AG10803 (cell line): ENCODE data around the gene B3GNT9.
A peak's percentile ranks its signal among the peaks of the same experiment; 100 is the strongest.

Experiments used
- DNase-seq: peaks from one replicate; pipeline ENCODE4 v3.0.0; 2010; ENCODE audit warnings: low read depth
- H3K4me3 ChIP-seq: 2 replicates; pipeline ENCODE4 v1.5.1; 2011; ENCODE audit warnings: mild to moderate bottlenecking, low read length, control low read depth
- CTCF ChIP-seq: conservative IDR thresholded peaks from 2 replicates; pipeline ENCODE4 v1.5.1; 2011; ENCODE audit warnings: mild to moderate bottlenecking, low read length, control low read depth, inconsistent platforms

B3GNT9 gene

GRCh38 chr16:67182288-67182687, 31.5 kb upstream of the B3GNT9 start:
- DNase-seq = no peak
- no peak for TF ChIP-seq CTCF
- H3K4me3 ChIP-seq = no peak overlapping the region

DNA sequence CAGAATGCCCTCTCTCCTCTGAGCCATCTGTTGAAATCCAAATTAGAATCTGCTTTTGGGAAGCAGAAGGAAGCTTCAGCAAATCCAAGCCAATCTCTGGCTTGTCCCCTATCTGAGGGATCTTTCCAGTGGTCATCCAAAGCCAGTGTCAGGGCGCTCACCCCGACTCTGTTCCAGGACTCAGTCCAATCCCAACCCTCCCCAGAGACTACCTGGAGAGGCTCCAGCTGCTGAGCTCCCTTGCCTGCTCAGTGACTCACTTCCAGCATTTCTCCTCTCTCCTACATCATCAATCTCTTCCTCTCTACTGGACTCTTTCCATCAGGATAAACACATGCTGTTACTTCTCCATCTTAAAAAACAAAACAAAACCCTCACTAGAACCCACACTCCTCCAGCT, 30.5 kb upstream of the B3GNT9 start:
- H3K4me3 ChIP-seq = no peak overlapping the region
- TF ChIP-seq CTCF = no peak
- DNase-seq = peak; percentile 86

GRCh38 chr16:67180166-67180565, 29.4 kb upstream of the B3GNT9 start:
- TF ChIP-seq CTCF = no peak
- DNase-seq = no peak
- H3K4me3 ChIP-seq = no peak overlapping the region

GRCh38 chr16:67179421-67180080, 28.8 kb upstream of the B3GNT9 start:
- H3K4me3 ChIP-seq = no peak overlapping the region
- no peak for DNase-seq
- peak; percentile 9; the same call in 1 of the 2 replicates for TF ChIP-seq CTCF

- H3K4me3 ChIP-seq = peak overlapping the region; percentile 52
- DNase-seq = peak; percentile 51
Observed at GRCh38 chr16:67177743-67178699, 27.2 kb upstream of the B3GNT9 start.

GRCh38 chr16:67176662-67177061, 25.9 kb upstream of the B3GNT9 start:
- DNase-seq = no peak
- TF ChIP-seq CTCF = no peak
- no peak overlapping the region for H3K4me3 ChIP-seq

More at GRCh38 chr16:67177743-67178699, 27.2 kb upstream of the B3GNT9 start:
- no peak; the same call in 1 of the 2 replicates for TF ChIP-seq CTCF
